A673 (cell line): ENCODE measurements around the gene BIRC6. TPM values are rescaled to one million over a fixed set of nuclear protein-coding genes. Genes with fewer than 3 reads are reported as not detected.

Source experiments
- BruUV-seq: library from RNA; stranded (reverse); fragments of 400-500 nt; replicated peaks from 2 replicates; lab custom pipeline; 2021; lab: Mats Ljungman, UMichigan
- CTCF ChIA-PET: fragments of 300-600 bp; sonication (Branson Sonifier 250); formaldehyde crosslinking; loops from one replicate; lab custom pipeline; 2022; ENCODE audit warnings: antibody characterized with exemption; lab: Charles Lee
- POLR2A ChIA-PET: fragments of 300-600 bp; sonication (Branson Sonifier 250); formaldehyde crosslinking; loops from one replicate; lab custom pipeline; 2022; ENCODE audit warnings: antibody characterized with exemption; ENCODE audit not compliant: low non-redundant PET; lab: Charles Lee
- DNase-seq: peaks from one replicate; pipeline ENCODE4 v3.0.0-alpha.2; 2015; ENCODE audit warnings: low spot score
- H3K27ac ChIP-seq: fragments of 200-600 bp; sonication (generic); 2 replicates; pipeline ENCODE4 v1.5.1; 2016; ENCODE audit warnings: mixed run types, low read depth, mild to moderate bottlenecking, mixed read lengths, antibody characterized with exemption, low read length; ENCODE audit not compliant: poor library complexity, severe bottlenecking
- H3K27me3 ChIP-seq: fragments of 200-600 bp; sonication (generic); replicated peaks from 2 replicates; pipeline ENCODE4 v1.6.1; 2017; ENCODE audit warnings: mixed run types, low read depth, mild to moderate bottlenecking, mixed read lengths, antibody characterized with exemption, low read length; ENCODE audit not compliant: insufficient read depth, poor library complexity
- H3K36me3 ChIP-seq: fragments of 200-600 bp; sonication (generic); 2 replicates; pipeline ENCODE4 v1.6.1; 2016; ENCODE audit warnings: mixed run types, mild to moderate bottlenecking, mixed read lengths, antibody characterized with exemption, low read length; ENCODE audit not compliant: insufficient read depth, poor library complexity, severe bottlenecking
- H3K4me1 ChIP-seq: fragments of 200-600 bp; sonication (generic); 2 replicates; pipeline ENCODE4 v1.6.1; 2017; ENCODE audit warnings: mixed run types, mild to moderate bottlenecking, mixed read lengths, antibody characterized with exemption, low read length; ENCODE audit not compliant: insufficient read depth, poor library complexity, severe bottlenecking
- H3K4me3 ChIP-seq: fragments of 200-600 bp; sonication (generic); 2 replicates; pipeline ENCODE4 v1.5.1; 2016; ENCODE audit warnings: low read depth, mixed run types, mild to moderate bottlenecking, mixed read lengths, low read length; ENCODE audit not compliant: poor library complexity, severe bottlenecking
- H3K9me3 ChIP-seq: fragments of 200-600 bp; sonication (generic); 2 replicates; pipeline ENCODE4 v1.6.1; 2016; ENCODE audit warnings: mixed run types, low read depth, mild to moderate bottlenecking, mixed read lengths, antibody characterized with exemption, low read length; ENCODE audit not compliant: poor library complexity, severe bottlenecking
- EZH2 ChIP-seq: fragments of 200-600 bp; sonication (generic); IDR thresholded peaks from 2 replicates; pipeline ENCODE4 v1.6.1; 2017; ENCODE audit warnings: borderline replicate concordance, low read depth, mild to moderate bottlenecking, mixed read lengths, antibody characterized with exemption, low read length; ENCODE audit not compliant: poor library complexity, severe bottlenecking
- intact Hi-C: fragments of 100-400 bp; cut with micrococcal nuclease; formaldehyde crosslinking; loops from one replicate; pipeline ENCODE4 v1.10.0; 2022; ENCODE audit not compliant: unreplicated experiment
- total RNA-seq: library from RNA; stranded (reverse); gene quantifications from 2 replicates; pipeline ENCODE4 v1.2.3, GENCODE V29; 2021
- TF ChIP-seq, protein P1 (sequence below): fragments of 300-800, 200-600 bp; sonication (generic); conservative IDR thresholded peaks from 2 replicates; pipeline ENCODE4 v1.5.1; 2017; ENCODE audit warnings: low read depth, mild to moderate bottlenecking, antibody characterized with exemption, low read length, moderate library complexity, mixed read lengths

The BIRC6 gene
- total RNA-seq, 1 experiment from 2014 or later = 75.9 TPM

DNA sequence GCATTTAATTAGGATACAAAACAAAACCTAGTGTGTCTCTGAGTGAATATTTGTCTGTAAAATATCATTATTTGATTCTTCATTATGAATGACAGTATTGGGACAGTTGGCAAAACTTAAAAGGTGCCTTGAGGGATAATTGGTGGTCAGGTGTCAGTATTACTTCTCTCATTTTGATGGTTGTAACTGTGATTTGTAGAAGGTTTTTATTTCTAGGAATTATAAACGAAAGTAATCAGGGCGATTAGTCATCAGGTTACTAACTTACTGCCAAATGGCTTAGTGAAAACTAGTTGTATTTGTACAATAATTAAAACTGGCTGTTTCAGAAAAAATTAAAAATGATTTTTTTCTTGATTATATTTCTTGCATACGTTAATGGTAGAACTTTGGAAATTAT is 117.6 kb downstream of the BIRC6 start:
- no peaks in the 10 kb centered on the region for H3K9me3 ChIP-seq
- no TSS peak for BruUV-seq
- no peak for DNase-seq
- no peak for TF ChIP-seq EZH2
- TF ChIP-seq, protein P1, sequence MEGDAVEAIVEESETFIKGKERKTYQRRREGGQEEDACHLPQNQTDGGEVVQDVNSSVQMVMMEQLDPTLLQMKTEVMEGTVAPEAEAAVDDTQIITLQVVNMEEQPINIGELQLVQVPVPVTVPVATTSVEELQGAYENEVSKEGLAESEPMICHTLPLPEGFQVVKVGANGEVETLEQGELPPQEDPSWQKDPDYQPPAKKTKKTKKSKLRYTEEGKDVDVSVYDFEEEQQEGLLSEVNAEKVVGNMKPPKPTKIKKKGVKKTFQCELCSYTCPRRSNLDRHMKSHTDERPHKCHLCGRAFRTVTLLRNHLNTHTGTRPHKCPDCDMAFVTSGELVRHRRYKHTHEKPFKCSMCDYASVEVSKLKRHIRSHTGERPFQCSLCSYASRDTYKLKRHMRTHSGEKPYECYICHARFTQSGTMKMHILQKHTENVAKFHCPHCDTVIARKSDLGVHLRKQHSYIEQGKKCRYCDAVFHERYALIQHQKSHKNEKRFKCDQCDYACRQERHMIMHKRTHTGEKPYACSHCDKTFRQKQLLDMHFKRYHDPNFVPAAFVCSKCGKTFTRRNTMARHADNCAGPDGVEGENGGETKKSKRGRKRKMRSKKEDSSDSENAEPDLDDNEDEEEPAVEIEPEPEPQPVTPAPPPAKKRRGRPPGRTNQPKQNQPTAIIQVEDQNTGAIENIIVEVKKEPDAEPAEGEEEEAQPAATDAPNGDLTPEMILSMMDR = no peak
- no peak overlapping the region for H3K27ac ChIP-seq
- H3K27me3 ChIP-seq = no peaks in the 10 kb centered on the region
- H3K4me1 ChIP-seq = no peaks in the 10 kb centered on the region
- H3K36me3 ChIP-seq = peaks cover 50% of the 10 kb centered on the region
- intact Hi-C loops = no loop called here
- ChIA-PET CTCF (no interaction called here), POLR2A (no interaction called here)
- H3K4me3 ChIP-seq = no peak overlapping the region

DNA sequence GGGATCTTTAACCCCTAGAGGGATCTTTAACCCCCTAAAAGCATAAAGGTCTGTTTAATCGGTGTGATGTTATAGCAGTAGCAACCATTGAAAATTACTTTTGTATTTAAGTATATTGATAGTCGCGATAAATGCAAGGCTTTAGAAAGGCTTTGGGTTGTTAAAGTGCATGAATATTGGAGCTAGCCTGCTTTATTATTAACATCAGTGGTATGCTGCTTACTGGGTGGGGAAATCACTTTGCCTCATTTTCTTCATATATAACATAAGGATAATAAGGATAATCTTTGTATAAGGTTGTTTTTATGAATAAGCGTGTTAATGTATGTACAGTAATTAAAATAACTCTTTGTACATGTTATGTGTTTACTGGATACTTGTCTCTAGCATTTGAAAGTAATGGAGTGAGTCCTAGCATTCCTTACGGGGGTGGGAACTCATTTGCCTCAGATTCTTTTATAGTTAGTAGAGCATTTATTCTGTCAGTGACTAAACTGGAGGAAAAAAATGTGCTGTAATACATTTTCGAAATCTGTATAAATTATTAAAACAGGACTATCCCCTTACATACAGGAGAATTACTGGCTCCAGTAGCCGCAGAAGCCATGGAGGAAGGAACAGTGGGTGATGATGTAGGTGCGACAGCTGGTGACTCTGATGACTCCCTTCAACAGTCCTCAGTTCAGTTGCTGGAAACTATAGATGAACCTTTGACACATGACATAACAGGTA is 122.2 kb downstream of the BIRC6 start:
- Histone ChIP-seq H3K36me3 (peaks cover 37% of the 10 kb centered on the region), H3K9me3 (no peaks in the 10 kb centered on the region), H3K27ac (no peak overlapping the region), H3K4me1 (no peaks in the 10 kb centered on the region), H3K27me3 (no peaks in the 10 kb centered on the region), H3K4me3 (no peak overlapping the region)
- no TSS peak for BruUV-seq
- intact Hi-C loops = no loop called here
- DNase-seq = no peak
- ChIA-PET POLR2A (no interaction called here), CTCF (no interaction called here)
- TF ChIP-seq, protein P1 = no peak
- no peak for TF ChIP-seq EZH2

DNA sequence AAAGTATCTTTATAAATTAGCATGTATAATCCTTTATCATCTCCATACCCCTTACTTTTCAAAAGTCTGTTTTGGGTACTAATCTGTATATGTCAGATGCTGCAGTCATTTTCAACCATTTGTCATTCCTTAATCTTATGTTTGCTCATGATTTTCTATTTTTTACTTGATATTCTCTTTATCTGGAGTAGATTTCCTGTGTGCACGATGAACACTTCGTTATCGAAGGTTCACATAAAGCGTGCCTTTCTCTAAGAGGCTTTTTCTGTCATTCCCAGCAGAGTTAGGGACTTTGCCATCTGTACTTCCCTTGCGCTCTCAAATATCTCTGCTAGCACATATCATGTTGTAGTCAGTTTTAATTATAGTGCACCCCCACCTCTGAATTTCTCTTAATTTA is 123.2 kb downstream of the BIRC6 start:
- H3K4me3 ChIP-seq = no peak overlapping the region
- no TSS peak for BruUV-seq
- no peaks in the 10 kb centered on the region for H3K27me3 ChIP-seq
- TF ChIP-seq, protein P1 = no peak
- TF ChIP-seq EZH2 = no peak
- H3K4me1 ChIP-seq = no peaks in the 10 kb centered on the region
- intact Hi-C loops = no loop called here
- ChIA-PET POLR2A (no interaction called here), CTCF (no interaction called here)
- DNase-seq = no peak
- peaks cover 43% of the 10 kb centered on the region for H3K36me3 ChIP-seq
- no peak overlapping the region for H3K27ac ChIP-seq
- H3K9me3 ChIP-seq = no peaks in the 10 kb centered on the region
